H1 (cell line): ENCODE measurements around the gene BTRC. TPM values are rescaled to one million over a fixed set of nuclear protein-coding genes. Genes with fewer than 3 reads are reported as not detected.

Source experiments
- CTCF ChIA-PET: fragments of 300-600 bp; sonication (Branson Sonifier 250); formaldehyde crosslinking; loops from one replicate; lab custom pipeline; 2021; ENCODE audit not compliant: partially characterized antibody; lab: Charles Lee
- POLR2A ChIA-PET: fragments of 300-600 bp; sonication (Branson Sonifier 250); formaldehyde crosslinking; loops from one replicate; lab custom pipeline; 2021; ENCODE audit warnings: inconsistent platforms; ENCODE audit not compliant: partially characterized antibody; lab: Charles Lee
- DNase-seq, 2 experiments: peaks; one replicate each; pipeline versions ENCODE4 v3.0.0 to v3.0.0-alpha.2; 2010 to 2022; ENCODE audit warnings: low spot score in 2 of 2, low read depth in 1 of 2, mixed read lengths in 1 of 2
- FAIRE-seq: peaks from 2 replicates; lab custom pipeline; 2011; peaks lifted over from hg19 to GRCh38; lab: Jason Lieb, UNC
- H2AFZ ChIP-seq: 2 replicates; pipeline ENCODE4 v1.8.1; 2012; ENCODE audit warnings: low read length, inconsistent platforms
- H2AK5ac ChIP-seq: 2 replicates; pipeline ENCODE4 v1.6.1; 2013; ENCODE audit warnings: low read depth, low read length
- H2BK120ac ChIP-seq: replicated peaks from 2 replicates; pipeline ENCODE3; 2013; ENCODE audit warnings: low read depth, low read length, inconsistent platforms
- H2BK12ac ChIP-seq: 2 replicates; pipeline ENCODE4 v1.6.1; 2013; ENCODE audit warnings: low read depth, low read length
- H2BK15ac ChIP-seq: 2 replicates; pipeline ENCODE4 v1.6.1; 2013; ENCODE audit warnings: low read length
- H2BK20ac ChIP-seq: 2 replicates; pipeline ENCODE4 v1.6.1; 2013; ENCODE audit warnings: low read length
- H2BK5ac ChIP-seq: 2 replicates; pipeline ENCODE4 v1.6.1; 2013; ENCODE audit warnings: low read depth, low read length
- H3K14ac ChIP-seq: 2 replicates; pipeline ENCODE4 v1.6.1; 2013; ENCODE audit warnings: inconsistent platforms; ENCODE audit not compliant: insufficient read length
- H3K18ac ChIP-seq: 2 replicates; pipeline ENCODE4 v1.6.1; 2013; ENCODE audit warnings: low read length; ENCODE audit errors: extremely low read depth
- H3K23ac ChIP-seq: 2 replicates; pipeline ENCODE4 v1.6.1; 2013; ENCODE audit warnings: inconsistent platforms; ENCODE audit not compliant: insufficient read length
- H3K23me2 ChIP-seq: 2 replicates; pipeline ENCODE4 v1.6.1; 2013; ENCODE audit warnings: low read depth, low read length
- H3K27ac ChIP-seq: 2 replicates; pipeline ENCODE4 v1.6.1; 2011; ENCODE audit warnings: low read depth, low read length, inconsistent platforms
- H3K27me3 ChIP-seq, 4 experiments: replicated peaks in 1 of 4; 1 replicate in 1 of 4; 2 replicates in 3 of 4; pipeline versions ENCODE4 v1.6.1 to v1.8.1; 2011 to 2013; ENCODE audit warnings: low read length in 3 of 4, mild to moderate bottlenecking in 3 of 4, inconsistent platforms in 2 of 4, mixed read lengths in 2 of 4, moderate library complexity in 1 of 4; ENCODE audit not compliant: control insufficient read depth in 3 of 4, insufficient read depth in 3 of 4; ENCODE audit errors: extremely low read depth in 1 of 4
- H3K36me3 ChIP-seq, 4 experiments: 2 replicates each; pipeline versions ENCODE4 v1.6.1 to v1.8.1; 2011 to 2013; ENCODE audit warnings: mild to moderate bottlenecking in 4 of 4, low read length in 3 of 4, moderate library complexity in 2 of 4, control low read depth in 1 of 4, inconsistent platforms in 1 of 4; ENCODE audit not compliant: insufficient read depth in 4 of 4, control insufficient read depth in 2 of 4
- H3K4ac ChIP-seq: replicated peaks from 2 replicates; pipeline ENCODE3; 2013; ENCODE audit warnings: low read length, low read depth, mixed read lengths, inconsistent platforms; ENCODE audit not compliant: insufficient read length
- H3K4me1 ChIP-seq, 4 experiments: replicated peaks in 1 of 4; 1 replicate in 1 of 4; 2 replicates in 3 of 4; pipeline versions ENCODE4 v1.6.1 to v1.8.1; 2011 to 2013; ENCODE audit warnings: low read length in 3 of 4, inconsistent platforms in 2 of 4, mixed read lengths in 1 of 4; ENCODE audit not compliant: insufficient read depth in 4 of 4, control insufficient read depth in 3 of 4
- H3K4me2 ChIP-seq, 2 experiments: 2 replicates each; pipeline versions ENCODE4 v1.6.1 to v1.8.1; 2011 to 2013; ENCODE audit warnings: low read depth in 2 of 2, low read length in 2 of 2, control low read depth in 1 of 2, inconsistent platforms in 1 of 2, mild to moderate bottlenecking in 1 of 2; ENCODE audit not compliant: insufficient read depth in 1 of 2
- H3K4me3 ChIP-seq, 4 experiments: fragments of 200-600, 300-600 bp in 1 of 4; sonication (generic), shearing (Covaris generic), sonication (Bioruptor Twin) in 1 of 4; 2 replicates each; pipeline versions ENCODE4 v1.5.1 to v1.8.1; 2011 to 2016; ENCODE audit warnings: low read length in 4 of 4, low read depth in 3 of 4, control low read depth in 2 of 4, inconsistent platforms in 2 of 4, mild to moderate bottlenecking in 2 of 4, mixed read lengths in 1 of 4, moderate library complexity in 1 of 4; ENCODE audit not compliant: insufficient read depth in 2 of 4; ENCODE audit errors: extremely low read depth in 1 of 4
- H3K56ac ChIP-seq: replicated peaks from 2 replicates; pipeline ENCODE3; 2013; ENCODE audit warnings: low read depth, mild to moderate bottlenecking, mixed read lengths, low read length, inconsistent platforms; ENCODE audit not compliant: insufficient read length
- H3K79me1 ChIP-seq: 2 replicates; pipeline ENCODE4 v1.6.1; 2013; ENCODE audit warnings: low read depth, low read length, control low read depth
- H3K79me2 ChIP-seq, 2 experiments: 2 replicates each; pipeline versions ENCODE4 v1.6.1 to v1.8.1; 2012 to 2013; ENCODE audit warnings: low read length in 2 of 2, mild to moderate bottlenecking in 2 of 2, inconsistent platforms in 1 of 2; ENCODE audit not compliant: insufficient read depth in 2 of 2, control insufficient read depth in 1 of 2
- H3K9ac ChIP-seq, 4 experiments: replicated peaks in 1 of 4; 1 replicate in 1 of 4; 2 replicates in 3 of 4; pipeline versions ENCODE4 v1.6.1 to v1.8.1; 2011 to 2013; ENCODE audit warnings: low read depth in 3 of 4, low read length in 3 of 4, control low read depth in 2 of 4, mild to moderate bottlenecking in 2 of 4, moderate library complexity in 2 of 4, inconsistent platforms in 1 of 4; ENCODE audit errors: extremely low read depth in 1 of 4
- H3K9me3 ChIP-seq, 2 experiments: 2 replicates each; pipeline versions ENCODE4 v1.6.1 to v1.8.1; 2012 to 2013; ENCODE audit warnings: mild to moderate bottlenecking in 2 of 2, moderate library complexity in 2 of 2, control low read depth in 1 of 2, inconsistent platforms in 1 of 2, low read depth in 1 of 2, low read length in 1 of 2, mixed read lengths in 1 of 2; ENCODE audit not compliant: insufficient read depth in 2 of 2
- H4K20me1 ChIP-seq, 2 experiments: replicated peaks in 1 of 2; 2 replicates each; pipeline versions ENCODE3 to v1.8.1; 2011 to 2013; ENCODE audit warnings: inconsistent platforms in 2 of 2, low read length in 2 of 2, mild to moderate bottlenecking in 1 of 2; ENCODE audit not compliant: insufficient read depth in 2 of 2, control insufficient read depth in 1 of 2
- H4K5ac ChIP-seq: 2 replicates; pipeline ENCODE4 v1.6.1; 2013; ENCODE audit warnings: low read length, low read depth, mixed read lengths, inconsistent platforms; ENCODE audit not compliant: insufficient read length
- H4K8ac ChIP-seq: 2 replicates; pipeline ENCODE4 v1.8.0; 2013; ENCODE audit warnings: mild to moderate bottlenecking, moderate library complexity, low read length, inconsistent platforms; ENCODE audit not compliant: insufficient read depth; ENCODE audit errors: extremely low read depth
- H4K91ac ChIP-seq: replicated peaks from 2 replicates; pipeline ENCODE3; 2013; ENCODE audit warnings: low read length, mixed read lengths, inconsistent platforms; ENCODE audit not compliant: insufficient read length
- ATF2 ChIP-seq: IDR thresholded peaks from 2 replicates; pipeline ENCODE4 v1.6.1; 2012; ENCODE audit warnings: low read length, inconsistent platforms
- CBX8 ChIP-seq: fragments of 300-800, 300-1000 bp; sonication (generic); IDR thresholded peaks from 2 replicates; pipeline ENCODE4 v1.7.1; 2016; ENCODE audit warnings: low read depth, low read length, borderline replicate concordance
- EP300 ChIP-seq, 2 experiments: IDR thresholded peaks; 1 replicate in 1 of 2; 2 replicates in 1 of 2; pipeline ENCODE4 v1.6.1; 2011 to 2012; ENCODE audit warnings: low read depth in 2 of 2, low read length in 2 of 2, mild to moderate bottlenecking in 2 of 2, borderline replicate concordance in 1 of 2, inconsistent platforms in 1 of 2, moderate library complexity in 1 of 2
- KDM1A ChIP-seq: fragments of 200-600, 300-600 bp; sonication (generic); IDR thresholded peaks from 2 replicates; pipeline ENCODE4 v1.7.1; 2016; ENCODE audit warnings: mild to moderate bottlenecking, low read length, borderline replicate concordance
- SAP30 ChIP-seq: fragments of 300-600 bp; sonication (generic); IDR thresholded peaks from 2 replicates; pipeline ENCODE4 v1.7.1; 2012; ENCODE audit warnings: low read length, moderate library complexity, mild to moderate bottlenecking, inconsistent platforms; ENCODE audit not compliant: insufficient read depth, insufficient replicate concordance
- SP1 ChIP-seq: IDR thresholded peaks from 2 replicates; pipeline ENCODE4 v1.6.1; 2011; ENCODE audit warnings: low read depth, low read length
- SUZ12 ChIP-seq: fragments of 200-600 bp; sonication (generic); IDR thresholded peaks from 2 replicates; pipeline ENCODE4 v1.6.1; 2012; ENCODE audit warnings: mild to moderate bottlenecking, inconsistent platforms, low read length, moderate library complexity, mixed read lengths
- TAF1 ChIP-seq: IDR thresholded peaks from 2 replicates; pipeline ENCODE4 v1.6.1; 2011; ENCODE audit warnings: mild to moderate bottlenecking, low read depth, low read length
- WGBS, 2 experiments: shearing (Covaris generic) in 1 of 2; methylation state at CpG; one replicate each; pipeline versions ENCODE4 v1.1.6 to v1.1.7; 2013 to 2015; ENCODE audit warnings: low lambda C conversion rate in 2 of 2, mixed read lengths in 2 of 2, inconsistent platforms in 1 of 2, low coverage in 1 of 2, missing lambda C conversion rate in 1 of 2; ENCODE audit not compliant: insufficient replicate concordance in 2 of 2, insufficient coverage in 1 of 2, insufficient read length in 1 of 2; ENCODE audit errors: extremely low coverage in 1 of 2, missing lambda C conversion rate in 1 of 2; 5-methylcytosine and 5-hydroxymethylcytosine counted together
- polyA plus RNA-seq, 7 experiments: library from polyadenylated mRNA; depleted of rRNA in 3 of 7; stranded (reverse) in 5 of 7; unstranded in 2 of 7; fragments of >200 nt in 5 of 7; fragments of 200-250 nt in 2 of 7; gene quantifications; 1 replicate in 5 of 7; 2 replicates in 1 of 7; 4 replicates in 1 of 7; pipeline versions ENCODE4 v1.2.1 to v1.2.3, GENCODE V29; 2011 to 2013; ENCODE audit warnings: missing spikeins in 2 of 7, mixed read lengths in 2 of 7
- total RNA-seq: library from RNA; stranded (reverse); fragmentation: NEBNext Ultra II Directional; extraction: Animal tissue kit (Norgen Biotek cat#: 25700); gene quantifications from 2 replicates; pipeline ENCODE4 v1.2.1, GENCODE V29; 2021

The BTRC gene
- total and polyA plus RNA-seq, 2 of the 8 experiments (the other 6 are each of a cell fraction or from before 2014, with no cell fraction given) = 9.9 to 24.7 TPM

GRCh38 chr10:101311185-101312066 lies 42.5 kb upstream of the BTRC start:
- DNase-seq (peak in 1 of 2 experiments; percentile 74), FAIRE-seq (no peak)
- H3K79me2 ChIP-seq = no peaks in the 10 kb centered on the region
- H4K20me1 ChIP-seq = no peaks in the 10 kb centered on the region
- H3K27me3 ChIP-seq = no peaks in the 10 kb centered on the region; a peak in 1 of 7 replicates
- H2BK12ac ChIP-seq = peak overlapping the region; percentile 17; the same call in 1 of the 2 replicates
- no peak overlapping the region for H3K27ac ChIP-seq
- no peaks in the 10 kb centered on the region for H3K36me3 ChIP-seq
- no peak overlapping the region for H2BK120ac ChIP-seq
- no peaks in the 10 kb centered on the region for H3K23me2 ChIP-seq
- peak overlapping the region; percentile 48 to 95 for H3K4me2 ChIP-seq
- no peak overlapping the region for H4K8ac ChIP-seq
- H2AK5ac ChIP-seq = no peak overlapping the region
- no peaks in the 10 kb centered on the region for H3K9me3 ChIP-seq
- no peak overlapping the region for H2BK20ac ChIP-seq
- H4K91ac ChIP-seq = peak overlapping the region; percentile 22
- H4K5ac ChIP-seq = no peak overlapping the region
- H3K9ac ChIP-seq = no peak overlapping the region
- H3K23ac ChIP-seq = no peak overlapping the region
- WGBS, 2 experiments = 59% methylated on average over 15 of the region's 15 CpGs; no CpG with 5 or more reads in 1 of the 2 experiments
- peaks cover 0 to 13% (median 3%) of the 10 kb centered on the region in 4 experiments; a peak in 5 of 7 replicates for H3K4me1 ChIP-seq
- H3K18ac ChIP-seq = no peak overlapping the region; the same call in 1 of the 2 replicates
- no peak overlapping the region for H2BK15ac ChIP-seq
- ChIA-PET POLR2A (interaction anchor here (1.2 to 2.5 kb wide), 4 partner anchors 7 to 43 kb away, joined by 3 to 8 read pairs (median 7); partner anchors contain the start of gene BTRC), CTCF (interaction anchor here (0.8 to 19.2 kb wide), 11 partner anchors 9 to 259 kb away, joined by 3 to 417 read pairs (median 9); no protein-coding TSS in a partner anchor)
- peak overlapping the region; percentile 21 for H3K4ac ChIP-seq
- H3K4me3 ChIP-seq = peak overlapping the region in 2 of 4 experiments; percentile 23 to 49; a peak in 5 of 8 replicates
- no peak overlapping the region for H3K14ac ChIP-seq
- H2BK5ac ChIP-seq = no peak overlapping the region
- no peaks in the 10 kb centered on the region for H3K79me1 ChIP-seq
- H2AFZ ChIP-seq = peak overlapping the region; percentile 73; the same call in 1 of the 2 replicates
- no peak overlapping the region for H3K56ac ChIP-seq
- TF ChIP-seq SP1 = peak; percentile 80
- no peak for TF ChIP-seq SAP30
- no peak for TF ChIP-seq ATF2
- no peak for TF ChIP-seq SUZ12
- TF ChIP-seq KDM1A = no peak
- peak; percentile 26; the same call in 1 of the 2 replicates for TF ChIP-seq TAF1
- no peak for TF ChIP-seq CBX8
- TF ChIP-seq EP300 (IDR thresholded peaks at IDR 0.05; ENCODE audit: borderline replicate concordance in 1 of 2, low read depth in 2 of 2, low read length in 2 of 2) = 0 out of 3 replicates have a peak, but pooled peaks of 1 of the 2 experiments have one; percentile 40
